HG03060 (cell line): ENCODE results near the gene SORBS1.
A peak's percentile ranks its signal among the peaks of the same experiment; 100 is the strongest.

Experiments
- ATAC-seq: cut with Tn5 transposase; IDR thresholded peaks from one replicate; pipeline ENCODE4 v1.9.1; 2021; ENCODE audit warnings: low read depth, moderate number of reproducible peaks; ENCODE audit not compliant: unreplicated experiment

SORBS1 gene

DNA sequence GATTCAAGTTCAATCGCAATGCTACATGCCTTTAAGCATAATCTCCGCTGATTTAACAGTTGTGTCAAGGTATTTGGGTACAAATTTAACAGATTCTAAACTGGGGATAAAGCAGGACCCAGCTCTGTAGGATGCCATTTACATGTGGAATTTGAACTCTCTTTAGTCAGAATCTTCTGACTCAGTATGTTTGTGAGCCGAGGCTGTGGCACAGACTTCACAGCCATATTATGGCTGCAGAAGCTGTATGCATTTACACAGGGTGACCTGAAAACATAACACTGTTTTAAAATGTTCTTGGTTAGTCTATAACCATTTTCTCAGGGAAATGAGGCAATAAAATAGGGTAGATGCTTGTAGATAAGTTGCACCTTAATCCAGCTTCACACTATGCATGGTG is 279.1 kb downstream of the SORBS1 start:
- no peak for ATAC-seq

DNA sequence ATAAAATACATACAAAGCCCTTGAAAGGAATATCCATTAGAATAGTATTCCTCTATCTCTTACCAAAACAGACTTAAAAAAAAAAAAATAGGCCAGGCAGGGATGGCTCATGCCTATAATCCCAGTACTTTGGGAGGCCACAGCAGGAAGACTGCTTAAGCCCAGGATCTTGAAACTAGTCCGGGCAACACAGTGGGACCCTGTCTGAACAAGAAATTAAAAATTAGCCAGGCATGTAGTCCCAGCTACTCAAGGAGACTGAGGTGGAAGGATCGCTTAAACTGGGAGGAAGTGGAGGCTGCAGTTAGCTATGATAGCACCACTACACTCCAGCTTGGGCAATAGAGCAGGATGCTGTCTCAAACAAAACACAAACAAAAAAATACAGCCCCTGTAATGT is 280.0 kb downstream of the SORBS1 start:
- ATAC-seq: no peak

DNA sequence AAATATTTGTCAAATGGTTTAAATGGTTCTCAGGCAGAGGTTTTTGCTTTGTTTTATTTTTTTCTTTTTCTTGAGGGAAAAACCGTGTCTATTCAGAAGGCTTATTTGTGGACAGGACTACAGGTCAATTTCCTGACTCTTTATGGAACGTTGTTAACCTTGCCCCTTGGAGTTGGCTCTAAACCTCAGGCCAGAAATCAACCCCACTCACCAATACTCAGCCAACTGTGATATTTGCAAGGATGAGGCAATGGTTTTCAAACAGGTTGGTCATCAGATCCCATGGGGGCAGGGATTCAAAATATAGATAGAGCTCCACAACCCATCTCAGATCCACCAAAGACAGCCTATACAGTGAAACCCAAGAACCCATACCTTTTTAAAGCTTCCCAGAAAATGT is 280.5 kb downstream of the SORBS1 start:
- ATAC-seq: no peak

DNA sequence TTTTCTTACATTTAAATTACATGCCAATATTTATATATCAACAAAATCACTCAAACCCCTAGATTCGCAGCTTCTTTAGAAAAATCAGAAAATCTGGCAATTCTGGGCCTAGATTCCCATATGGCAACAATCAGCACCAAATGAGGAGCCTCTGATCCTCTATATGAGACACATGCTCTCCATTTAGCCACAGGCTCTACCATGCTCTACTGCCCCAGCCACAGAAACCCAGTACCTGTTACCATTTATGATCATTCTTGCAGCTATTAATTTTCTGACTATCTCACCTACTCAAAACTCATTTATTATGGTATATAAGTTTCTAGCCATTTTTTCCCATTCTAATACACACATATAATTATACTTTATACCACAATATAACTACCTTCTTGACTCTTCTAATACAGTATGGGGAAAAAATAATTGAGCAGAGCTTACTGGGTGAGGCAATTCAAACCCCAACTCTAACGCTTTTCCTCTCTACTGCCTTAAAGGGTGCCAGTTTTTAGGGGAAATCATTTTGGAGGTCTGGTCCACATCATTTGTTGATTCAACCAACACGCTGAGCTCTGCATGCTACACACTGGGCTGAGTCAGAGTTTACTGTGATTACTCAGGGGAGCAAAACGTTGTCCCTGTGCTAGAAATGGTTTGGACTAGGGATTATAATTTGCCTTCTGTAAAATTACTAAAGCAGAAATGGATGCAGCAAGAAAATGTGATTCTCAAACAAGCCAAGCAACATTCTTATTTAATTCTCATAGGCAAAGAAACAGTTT is 281.9 kb downstream of the SORBS1 start:
- ATAC-seq: no peak

DNA sequence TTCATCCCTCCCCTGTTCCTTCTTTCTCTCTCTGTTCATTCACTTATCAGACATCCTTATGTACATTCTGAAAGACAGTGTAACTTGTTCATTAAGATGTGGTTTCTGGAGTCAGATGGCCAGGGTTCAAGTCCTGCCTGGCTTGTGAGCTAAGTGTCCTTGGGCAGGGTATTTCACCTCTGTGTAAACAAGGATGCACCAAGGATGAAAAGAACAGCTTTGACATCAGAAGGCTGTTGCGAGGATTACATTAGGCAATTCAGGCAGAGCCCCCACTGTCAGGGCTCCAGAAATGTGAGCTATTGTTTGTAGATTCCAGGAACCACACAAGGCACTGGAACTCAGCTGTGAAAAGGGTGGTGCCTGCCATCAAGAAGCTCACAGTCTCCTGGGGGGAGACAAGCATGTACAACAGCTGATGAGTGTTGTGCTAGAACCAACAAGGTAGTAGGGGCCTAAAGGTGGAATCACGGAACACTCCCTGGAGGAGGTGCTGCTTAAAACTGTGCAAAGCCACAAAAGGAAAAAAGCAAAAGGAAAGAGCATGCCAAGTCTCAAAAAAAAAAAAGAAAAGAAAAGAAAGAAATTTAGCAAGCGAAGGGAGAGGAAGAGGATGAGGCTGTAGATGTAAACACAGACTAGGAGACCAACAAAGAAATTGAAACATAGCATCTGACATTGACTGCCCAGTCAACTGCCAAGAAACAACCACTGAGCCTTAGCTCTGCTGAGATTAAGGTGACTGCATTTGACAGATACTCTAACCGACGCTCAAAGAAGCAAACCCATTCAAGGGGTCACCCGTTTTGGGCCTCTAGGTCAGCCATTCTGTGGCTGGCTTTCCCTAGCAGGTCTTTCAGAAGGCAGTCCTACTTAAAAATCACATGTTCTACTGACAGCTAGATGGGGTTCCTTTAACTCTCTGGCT is 282.8 kb downstream of the SORBS1 start:
- no peak for ATAC-seq

DNA sequence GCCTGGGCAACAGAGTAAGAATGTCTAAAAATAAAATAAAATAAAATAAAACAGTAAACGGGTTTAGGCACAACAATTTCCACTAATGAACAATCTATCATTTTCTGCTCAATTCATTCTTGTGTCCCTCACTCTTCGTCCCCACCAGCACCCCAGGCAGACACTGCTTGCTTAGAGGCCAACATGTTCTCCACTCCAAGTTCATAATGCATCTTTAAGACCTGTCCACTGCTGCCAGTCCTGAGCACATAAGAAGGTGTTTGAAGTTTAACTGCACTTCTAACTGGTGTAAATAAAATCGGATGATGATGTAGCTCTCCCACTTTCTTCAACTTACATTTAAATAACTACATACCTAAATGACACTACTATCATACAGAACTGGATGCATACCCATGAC is 283.6 kb downstream of the SORBS1 start:
- no peak for ATAC-seq

DNA sequence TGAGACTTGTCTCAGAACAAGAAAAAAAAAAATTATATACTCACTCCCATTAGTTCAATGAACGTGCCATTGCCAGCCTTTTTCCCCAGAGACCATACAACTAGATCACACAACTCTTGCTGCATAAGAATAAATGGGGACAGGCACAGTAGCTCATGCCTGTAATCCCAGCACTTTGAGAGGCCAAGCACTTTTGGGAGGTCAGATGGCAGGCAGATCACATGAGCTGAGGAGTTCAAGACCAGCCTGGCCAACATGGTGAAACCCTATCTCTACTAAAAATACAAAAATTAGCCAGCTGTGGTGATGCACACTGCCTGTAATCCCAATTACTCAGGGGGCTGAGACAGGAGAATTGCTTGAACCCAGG is 284.0 kb downstream of the SORBS1 start:
- ATAC-seq: no peak

DNA sequence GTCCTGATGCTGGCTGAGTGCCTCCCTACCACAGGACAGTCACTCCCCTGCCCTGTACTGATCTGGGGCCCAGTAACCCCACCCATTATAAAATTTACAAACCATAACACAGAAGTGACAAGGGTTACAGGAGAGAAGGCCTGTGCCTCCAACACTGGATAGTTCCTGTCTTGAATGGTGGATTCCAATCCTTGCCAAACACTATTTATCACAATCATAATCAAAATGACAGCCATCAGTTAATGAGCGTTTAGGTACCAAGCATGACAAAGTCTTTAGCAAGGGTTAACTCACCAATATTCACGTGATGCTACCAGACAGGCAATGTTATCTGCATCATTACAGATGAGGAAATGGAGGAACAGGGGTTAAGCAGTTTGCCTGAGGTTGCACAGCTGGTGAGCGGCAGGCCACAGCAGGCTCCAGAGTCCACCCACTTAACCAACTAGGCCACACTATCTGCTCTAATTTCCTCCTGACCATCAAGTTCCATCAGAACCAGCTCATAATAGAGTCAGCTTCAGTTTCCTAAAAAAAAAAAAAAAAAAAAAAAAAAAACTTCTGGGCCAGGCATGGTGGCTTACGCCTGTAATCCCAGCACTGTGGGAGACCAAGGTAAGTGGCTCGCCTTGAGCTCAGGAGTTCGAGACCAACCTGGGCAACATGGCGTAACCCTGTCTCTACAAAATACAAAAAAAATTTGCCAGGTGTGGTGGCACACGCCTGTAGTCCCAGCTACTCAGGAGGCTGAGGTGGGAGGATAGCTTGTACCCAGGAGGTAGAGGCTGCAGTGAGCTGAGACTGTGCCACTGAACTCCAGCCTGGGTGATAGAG is 284.6 kb downstream of the SORBS1 start:
- no peak for ATAC-seq

DNA sequence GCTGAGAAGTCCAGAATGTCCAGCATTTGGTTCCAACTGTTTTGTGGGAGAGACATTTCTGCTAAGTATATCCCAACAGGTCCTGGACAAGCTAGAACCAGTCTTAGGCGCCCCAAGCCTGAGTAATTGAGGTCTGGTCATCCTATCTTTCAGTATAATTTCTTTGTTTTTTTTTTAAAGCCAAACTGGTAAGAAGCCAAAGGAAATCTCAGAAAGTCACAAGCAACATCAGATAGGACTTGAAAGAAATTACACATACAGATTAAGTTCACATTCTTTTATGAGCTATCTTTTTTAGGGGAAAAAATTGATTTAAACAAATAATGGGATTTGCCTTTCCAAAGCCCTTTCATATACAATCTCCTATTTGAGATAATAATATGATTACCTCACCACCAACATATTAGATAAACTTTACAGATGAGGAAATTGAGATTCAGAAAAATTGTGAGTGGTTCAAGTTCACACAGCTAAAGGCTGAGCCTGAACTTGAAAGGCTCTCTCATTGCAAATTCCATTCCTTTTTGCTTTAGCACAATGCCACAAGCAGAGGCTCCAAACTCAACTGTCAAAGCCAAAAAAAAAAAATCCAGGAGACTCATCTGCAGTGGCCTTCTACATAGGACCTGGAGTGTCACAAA is 285.3 kb downstream of the SORBS1 start:
- ATAC-seq: no peak

DNA sequence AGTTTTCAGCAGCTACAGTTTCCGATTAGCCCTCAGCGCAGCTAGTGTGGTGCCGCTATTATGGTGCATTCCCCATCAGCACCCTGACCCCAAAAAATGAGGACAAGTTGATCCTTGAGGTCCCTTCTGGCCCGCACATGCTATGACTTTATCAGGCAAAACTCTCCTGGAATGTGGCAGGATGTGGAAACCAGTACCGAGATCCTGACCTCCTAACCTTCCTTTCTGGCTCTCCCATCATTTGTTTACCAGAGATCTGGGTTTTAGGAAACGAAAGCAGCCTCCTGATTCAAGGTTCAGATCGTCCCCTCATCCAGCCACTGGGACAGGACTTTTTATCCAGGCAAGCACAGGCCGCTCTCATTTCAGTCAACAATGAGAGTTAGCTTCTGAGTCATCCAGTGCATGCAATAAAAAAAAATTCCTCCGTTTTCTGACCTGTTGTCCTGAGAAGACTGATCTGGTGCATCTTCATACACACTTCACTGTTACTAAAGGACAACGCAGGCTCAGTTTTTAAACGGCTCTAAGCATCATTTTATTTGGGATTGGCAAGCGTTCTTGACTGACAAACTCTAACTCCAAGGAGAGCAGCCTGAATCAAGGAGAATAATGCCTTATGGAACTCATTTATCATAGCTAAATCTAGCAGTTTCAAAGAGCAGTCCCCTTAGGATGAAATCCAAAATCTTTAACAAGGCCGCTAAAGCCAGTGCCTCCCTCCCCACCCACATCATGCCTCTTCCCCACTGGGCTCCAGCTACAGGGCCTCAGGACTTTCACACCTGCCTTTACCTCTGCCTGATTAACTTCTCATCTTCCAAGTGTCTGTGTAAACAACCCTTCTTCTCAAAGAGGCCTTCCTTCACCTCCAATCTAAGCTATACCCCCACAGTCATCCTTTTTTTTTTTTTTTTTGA is 287.5 kb downstream of the SORBS1 start:
- ATAC-seq: no peak

DNA sequence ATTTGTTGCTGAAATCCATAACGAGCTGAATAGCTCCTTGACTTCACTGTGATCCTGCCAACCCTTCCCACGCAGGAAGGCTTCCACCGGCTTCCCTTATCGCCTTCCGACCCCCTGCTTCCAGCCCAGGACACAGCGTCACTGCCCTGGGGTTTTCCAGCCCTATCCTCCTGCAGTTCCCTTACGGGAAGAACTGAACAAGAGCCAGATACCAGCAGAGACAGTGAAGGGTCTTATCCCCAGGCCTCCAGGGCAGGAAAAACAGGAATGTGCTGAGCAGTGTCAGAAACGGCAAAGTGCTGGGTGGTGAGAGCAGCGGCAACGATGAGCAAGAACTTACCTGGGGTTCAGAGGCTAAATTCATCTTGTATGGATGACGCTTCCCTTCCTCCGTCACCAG is 292.7 kb downstream of the SORBS1 start:
- ATAC-seq: no peak

DNA sequence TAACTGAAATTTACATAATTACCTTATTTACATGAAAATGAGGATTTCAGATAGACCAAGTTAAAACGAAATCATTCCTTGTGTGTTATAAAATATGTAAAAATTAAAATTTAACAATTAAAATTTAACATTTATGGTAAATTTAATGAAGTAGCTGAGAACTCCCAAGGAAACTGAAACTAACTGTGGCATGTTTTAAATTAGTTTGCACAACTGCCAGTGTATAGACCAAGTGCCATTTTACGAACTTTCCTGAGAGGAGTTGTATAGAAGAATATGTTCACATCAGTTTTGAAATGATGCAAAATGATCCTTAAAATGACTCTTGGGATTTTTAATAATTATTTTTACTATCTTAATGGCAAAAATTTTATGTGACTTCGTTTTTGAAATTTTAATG is 293.9 kb downstream of the SORBS1 start:
- no peak for ATAC-seq

DNA sequence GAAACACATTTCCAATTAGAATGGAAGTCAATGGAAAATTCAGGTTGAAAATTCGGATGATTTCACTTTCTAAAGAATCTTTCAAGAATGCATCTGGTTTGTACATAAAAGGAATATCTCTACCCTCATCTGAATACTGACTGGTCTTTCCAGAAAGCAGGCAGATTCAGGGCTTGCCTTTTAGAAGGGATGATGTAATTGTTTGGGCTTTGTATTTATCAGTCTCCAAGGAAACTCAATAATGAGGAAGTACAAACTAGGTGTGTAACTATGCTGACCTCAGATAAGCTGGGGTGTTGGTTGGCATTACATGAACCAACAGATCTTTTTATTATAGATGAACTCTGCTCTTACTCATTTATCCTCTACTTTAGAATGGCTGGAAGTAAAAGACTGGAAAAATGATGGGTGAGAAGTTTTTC is 294.5 kb downstream of the SORBS1 start:
- ATAC-seq: peak; percentile 83

DNA sequence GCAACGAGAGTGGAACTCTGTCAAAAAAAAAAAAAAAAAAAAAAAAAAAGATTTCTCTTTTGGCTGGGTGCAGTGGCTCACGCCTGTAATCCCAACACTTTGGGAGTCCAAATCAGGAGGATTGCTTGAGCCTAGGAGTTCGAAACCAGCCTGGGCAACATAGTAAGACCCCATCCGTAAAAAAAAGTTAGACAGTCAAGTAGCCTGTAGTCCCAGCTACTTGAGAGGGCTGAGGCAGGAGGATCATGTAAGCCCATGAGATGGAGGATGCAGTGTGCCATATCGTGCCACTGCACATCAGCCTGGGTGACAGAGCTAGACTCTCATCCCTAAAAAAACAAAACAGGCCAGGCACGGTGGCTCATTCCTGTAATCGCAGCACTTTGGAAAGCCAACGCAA is 295.6 kb downstream of the SORBS1 start:
- no peak for ATAC-seq

DNA sequence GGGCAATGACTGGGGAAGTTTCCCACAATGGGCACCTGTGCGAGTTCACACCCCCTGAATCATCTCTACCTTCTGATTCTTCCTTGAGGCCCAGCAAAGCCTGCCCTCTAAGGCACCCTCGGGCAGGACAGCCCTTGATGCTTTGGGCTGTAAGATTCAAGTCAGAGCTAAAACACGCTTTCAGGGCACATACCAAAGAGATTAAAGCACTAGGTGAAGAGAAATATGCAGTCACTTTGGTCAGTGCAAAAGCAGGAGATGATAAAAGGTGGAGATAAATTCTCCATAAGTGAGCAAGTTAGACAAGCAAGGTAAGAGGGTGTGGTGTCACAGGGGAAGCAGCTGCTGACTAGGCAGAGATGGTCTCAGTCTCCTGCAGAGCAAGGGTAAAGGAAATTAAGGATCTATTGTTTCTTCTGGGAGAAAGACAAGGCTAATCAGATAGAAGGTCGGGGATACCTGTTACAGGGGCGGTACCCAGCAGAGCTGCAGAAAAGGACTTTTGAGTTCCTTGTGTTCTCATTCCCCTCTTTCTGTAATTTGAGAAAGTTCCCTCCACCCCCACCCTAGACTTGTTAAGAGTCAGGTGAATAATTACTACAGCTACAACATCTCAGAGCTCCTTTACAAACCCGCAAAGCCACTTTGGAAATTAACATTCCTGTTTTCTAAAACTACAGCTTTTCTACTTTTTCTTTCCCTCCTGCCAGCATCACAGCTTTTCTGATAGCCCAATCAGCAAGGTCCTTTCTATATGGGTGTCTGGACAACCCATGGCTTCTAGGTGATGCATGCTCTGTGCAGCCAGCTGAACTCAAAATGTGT is 296.7 kb downstream of the SORBS1 start:
- ATAC-seq: no peak

DNA sequence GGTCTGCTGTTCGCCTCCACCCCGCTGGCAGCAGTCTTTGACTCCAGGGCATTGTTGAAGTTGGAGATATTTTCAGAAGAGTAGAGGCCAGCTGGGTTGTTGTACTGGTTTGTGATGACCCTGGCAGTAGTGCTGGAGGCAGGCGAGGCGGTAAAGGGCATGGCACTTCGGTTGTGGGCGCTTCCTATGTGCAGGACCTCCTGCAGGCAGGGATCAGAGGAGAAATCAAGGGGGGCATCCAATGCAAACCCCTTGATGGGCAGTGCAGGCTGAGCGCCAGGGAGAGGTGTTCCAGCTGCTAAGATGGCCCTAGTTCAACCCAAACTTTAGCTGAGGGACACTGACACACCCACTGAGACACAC is 297.3 kb downstream of the SORBS1 start:
- ATAC-seq: no peak

DNA sequence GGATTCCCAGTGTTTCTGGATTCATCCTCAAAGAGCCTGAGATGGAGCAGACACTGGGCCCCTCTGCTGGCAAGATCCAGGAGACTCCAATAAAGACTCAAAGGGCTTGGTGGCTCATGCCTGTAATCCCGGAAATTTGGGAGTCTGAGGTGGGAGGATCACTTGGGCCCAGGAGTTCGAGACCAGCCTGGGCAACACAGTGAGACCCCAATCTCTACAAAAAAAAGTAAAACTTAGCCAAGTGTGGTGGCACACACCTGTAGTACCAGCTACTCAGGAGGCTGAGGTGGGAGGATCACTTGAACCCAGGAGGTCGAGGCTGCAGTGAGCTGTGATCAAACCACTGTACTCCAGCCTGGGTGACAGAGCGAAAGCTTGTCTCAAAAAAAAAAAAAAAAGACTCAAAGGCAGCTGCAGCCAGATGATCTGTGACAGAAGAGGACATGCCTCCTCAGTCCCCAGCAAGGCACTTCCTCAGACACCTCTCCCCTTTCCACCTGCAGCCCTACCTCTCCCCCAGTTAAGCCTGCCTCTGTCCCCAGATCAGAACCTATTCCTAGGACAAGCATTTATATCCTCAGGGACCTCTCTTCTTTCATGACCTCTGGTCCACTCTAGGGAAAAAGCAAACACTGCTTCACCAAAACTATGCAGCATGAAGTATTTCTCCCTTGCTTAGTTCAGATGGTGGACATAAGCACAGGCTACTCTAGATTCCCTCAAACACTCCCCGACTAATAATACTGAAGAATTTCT is 298.2 kb downstream of the SORBS1 start:
- no peak for ATAC-seq

DNA sequence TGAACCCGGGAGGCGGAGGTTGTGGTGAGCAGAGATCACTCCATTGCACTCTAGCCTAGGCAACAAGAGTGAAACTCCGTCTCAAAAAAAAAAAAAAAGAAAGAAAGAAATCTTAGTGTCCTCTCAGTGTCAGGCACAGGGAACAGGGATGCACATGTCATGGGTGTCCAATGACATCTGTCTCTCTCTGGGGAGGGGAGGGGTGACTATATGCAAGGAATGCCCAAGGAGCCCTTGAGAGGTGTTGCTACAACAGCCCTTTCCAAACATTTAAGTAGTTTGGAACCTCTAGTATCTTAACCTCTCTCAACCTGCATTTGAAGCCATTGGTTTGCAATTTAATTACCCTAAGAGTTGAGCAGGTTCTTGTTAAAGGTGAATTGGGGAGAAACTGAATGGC is 299.2 kb downstream of the SORBS1 start:
- ATAC-seq: no peak
